GM21447 (cell line): Measurements from ENCODE around the gene MYOG.

Experiments used
- ATAC-seq: cut with Tn5 transposase; IDR thresholded peaks from one replicate; pipeline ENCODE4 v1.9.1; 2021; ENCODE audit not compliant: unreplicated experiment

Gene MYOG

DNA sequence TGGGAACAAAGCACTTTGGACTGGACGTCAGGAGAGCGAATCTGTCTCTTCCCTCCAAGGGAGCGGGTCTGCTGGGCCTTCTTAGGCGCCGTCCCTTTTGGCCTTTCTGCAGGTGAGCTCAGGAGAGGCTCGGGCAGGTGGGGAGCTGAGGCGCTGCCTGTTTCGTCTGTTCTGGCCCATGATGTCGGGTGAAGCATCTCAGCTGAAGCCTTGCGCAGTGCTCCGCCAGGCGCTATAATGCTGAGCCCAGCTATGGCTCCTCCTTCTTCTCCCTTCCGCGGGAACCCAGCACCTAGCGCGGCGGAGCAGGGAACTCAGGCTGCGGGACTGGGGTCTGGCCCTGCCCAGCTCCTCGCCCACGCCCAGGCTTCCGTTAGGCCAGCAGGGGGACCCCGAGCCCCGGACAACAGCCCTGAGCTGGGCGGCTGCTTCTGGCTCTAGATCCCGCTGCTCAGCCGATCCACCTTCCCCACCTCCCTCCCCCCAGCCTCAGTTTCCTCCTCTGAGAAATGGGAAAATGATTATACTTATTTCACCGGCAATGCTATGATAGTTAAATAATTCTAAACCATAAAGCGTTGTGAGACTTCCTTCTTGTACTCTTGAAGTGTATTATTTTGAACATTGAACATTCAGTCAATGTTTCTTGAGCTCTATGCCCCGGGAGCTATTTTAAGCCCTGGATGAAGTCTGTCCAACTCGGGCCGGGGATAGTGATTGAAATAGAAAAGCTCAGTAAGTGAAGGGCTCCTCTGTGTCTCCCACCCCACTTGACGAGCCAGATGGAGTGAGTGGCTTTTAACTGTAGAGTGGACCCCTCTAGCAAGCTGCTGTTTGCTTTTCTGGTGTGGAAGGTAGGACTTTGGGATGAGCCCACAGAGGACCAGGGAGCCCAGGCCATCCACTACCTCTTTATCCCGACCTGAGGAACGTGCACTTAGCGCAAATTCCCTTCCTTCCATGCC is 32.1 kb upstream of the MYOG start:
- ATAC-seq, result no peak

DNA sequence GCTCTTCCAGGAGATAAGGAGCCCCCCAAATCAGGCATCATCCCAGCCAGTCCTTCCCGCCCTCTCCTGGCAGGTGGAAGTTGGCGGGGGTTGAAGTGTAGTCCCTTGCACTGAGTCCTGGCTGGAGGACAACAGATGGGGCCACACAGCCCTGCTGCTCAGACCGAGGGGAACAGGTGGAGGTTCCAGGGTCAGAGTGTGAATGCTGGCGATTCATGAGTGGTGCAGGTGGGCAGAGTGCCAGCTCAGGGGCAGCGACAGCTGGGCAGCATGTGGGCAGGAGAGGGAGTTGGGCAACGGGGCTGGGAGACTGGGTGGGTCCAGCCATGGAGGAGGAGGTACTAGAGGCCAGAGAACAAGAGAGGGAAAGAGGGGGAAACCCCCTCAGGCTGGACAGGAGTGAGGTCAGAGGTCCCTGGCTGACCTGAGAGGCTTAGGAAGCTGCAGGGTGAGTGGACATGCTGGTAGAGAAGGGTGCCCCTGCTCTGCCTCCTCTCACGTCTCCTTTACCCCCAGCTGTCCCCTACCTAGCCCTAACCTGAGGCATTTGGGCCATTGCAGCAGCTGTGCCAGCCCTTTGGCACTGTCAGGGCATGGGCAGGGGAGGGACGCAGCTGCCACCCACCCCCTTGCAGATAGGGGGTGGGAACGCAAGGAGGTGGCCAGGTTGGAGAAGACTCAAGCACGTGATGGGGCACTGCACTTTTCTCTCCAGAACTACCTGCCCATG is 30.4 kb upstream of the MYOG start:
- ATAC-seq, result no peak

DNA sequence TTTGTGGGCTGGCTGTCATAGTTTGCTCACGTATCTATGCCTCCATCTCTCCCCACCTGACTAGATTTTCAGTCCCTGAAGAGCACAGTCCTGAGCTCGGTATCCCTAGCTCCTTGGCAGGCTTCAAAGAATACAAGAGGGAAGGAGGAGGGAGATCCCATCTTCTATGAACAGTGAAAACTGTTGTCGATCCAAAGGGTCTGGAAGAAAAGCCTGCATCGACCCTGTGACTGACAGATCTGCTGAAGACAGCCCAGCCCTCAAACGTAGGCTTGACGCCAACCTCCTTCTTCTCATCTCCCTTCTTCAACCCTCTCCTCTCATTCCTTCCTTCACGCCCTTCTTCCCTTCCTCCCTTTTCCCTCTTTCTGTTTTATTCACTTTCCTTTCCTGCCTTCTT is 28.4 kb upstream of the MYOG start:
- no peak for ATAC-seq

DNA sequence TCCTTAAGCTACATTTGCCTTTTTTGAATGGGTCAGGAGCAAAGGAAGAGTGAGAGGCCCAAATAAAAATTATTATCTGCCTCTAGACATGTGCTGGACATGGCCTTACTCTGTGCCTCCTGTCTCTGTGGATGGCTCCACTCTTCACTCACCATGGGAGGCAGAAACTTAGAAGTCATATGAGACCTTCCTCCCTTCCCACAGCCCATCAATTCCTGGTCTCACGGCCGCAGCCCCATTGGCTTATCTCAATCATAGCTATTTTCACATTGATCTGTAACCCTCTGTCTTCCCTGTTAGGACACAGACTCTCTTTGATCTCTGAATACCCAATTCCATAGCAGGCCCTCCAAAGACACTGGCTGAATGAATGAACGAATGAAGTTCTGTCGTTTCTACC is 27.5 kb upstream of the MYOG start:
- ATAC-seq, result no peak

DNA sequence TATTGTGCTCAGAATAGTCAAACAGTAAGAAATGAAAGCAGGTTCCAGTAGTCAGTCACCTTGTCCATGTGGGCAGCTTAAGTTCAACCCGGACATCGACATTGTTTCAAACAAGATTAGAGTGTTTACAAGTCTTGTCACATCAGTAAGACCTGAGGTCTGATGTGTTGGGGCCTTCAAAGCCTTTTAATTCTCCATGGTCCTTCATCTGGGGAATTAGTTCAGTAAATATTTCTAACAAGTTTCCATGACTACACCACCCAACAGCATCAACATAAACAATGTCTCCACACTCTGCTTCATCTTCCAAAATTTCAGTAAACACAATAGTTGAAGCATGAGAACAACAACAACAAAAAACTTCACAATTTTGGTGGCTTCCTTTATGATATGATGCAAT is 26.7 kb upstream of the MYOG start:
- ATAC-seq, result no peak

DNA sequence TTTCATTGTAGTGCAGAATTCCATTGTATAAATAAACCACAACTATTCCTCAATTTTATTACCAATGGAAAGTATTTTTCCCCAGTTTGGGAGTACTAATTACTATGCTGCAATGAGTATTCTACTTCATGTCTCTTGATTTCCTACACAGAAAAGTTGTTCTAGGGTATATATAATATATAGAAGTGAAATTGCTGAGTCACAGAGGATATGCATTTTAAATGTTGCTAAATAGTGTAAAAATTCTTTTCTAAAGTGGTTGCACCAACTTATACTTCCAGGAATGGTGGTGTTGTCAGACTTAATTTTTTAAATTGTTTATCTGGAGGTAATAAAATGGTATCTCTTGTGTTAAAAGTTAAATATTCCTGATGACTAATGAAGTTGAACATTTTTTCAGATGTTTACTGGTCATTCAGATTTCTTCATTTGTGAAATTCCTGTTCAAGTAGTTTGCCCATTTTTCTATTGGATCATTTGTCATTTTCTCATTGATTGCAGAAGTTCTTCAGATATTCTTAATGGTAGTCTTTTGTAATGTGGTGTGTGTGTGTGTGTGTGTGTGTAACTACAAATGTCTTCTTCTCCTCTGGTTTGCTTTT is 19.1 kb upstream of the MYOG start:
- ATAC-seq, result no peak

DNA sequence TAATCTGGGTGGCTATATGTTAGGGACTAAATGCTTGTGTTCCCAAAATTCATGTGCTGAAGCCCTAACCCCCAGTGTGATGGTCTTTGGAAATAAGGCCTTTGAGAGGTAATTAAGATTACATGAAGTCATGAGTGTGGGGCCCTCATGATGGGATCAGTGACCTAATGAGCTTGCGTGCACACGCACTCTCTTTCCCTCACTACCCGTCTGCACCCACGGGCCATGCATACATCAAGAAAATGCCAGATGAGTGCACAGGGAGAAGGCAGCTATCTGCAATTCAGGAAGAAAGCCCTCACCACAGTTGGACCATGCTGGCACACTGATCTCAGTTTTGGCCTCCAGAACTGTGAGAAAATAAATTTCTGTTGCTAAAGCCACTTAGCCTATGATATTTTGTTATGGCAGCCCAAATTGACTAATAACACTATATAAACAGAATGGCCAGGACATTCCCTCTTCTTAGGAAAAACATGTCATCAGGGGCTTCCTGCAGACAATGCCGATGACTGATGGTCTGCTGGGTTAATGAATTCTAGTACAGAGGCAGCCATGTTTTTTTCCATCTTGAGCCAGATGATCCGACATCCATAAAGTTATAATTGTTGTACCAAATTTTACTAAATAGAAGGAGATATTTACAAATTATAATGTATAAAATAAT is 18.1 kb upstream of the MYOG start:
- no peak for ATAC-seq

DNA sequence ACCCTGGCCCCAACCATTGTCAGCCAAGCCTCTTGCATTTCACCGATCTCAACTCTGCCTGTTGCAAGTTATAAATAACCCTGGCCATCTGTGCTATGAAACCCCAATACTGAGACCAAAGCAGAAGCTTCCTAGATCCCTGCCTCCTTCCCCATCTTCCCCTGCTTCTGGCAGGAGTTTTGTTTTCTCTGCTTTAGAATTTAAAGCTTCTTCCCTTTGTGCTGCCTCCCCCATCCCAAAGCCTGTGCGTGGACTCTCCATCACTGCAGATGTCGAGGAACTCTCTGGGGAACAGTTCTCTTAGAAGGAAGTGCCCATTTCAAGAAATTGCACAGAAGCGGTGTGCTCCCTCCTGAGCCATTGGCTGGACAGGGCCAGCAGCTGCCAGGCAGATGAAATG is 17.4 kb upstream of the MYOG start:
- no peak for ATAC-seq

DNA sequence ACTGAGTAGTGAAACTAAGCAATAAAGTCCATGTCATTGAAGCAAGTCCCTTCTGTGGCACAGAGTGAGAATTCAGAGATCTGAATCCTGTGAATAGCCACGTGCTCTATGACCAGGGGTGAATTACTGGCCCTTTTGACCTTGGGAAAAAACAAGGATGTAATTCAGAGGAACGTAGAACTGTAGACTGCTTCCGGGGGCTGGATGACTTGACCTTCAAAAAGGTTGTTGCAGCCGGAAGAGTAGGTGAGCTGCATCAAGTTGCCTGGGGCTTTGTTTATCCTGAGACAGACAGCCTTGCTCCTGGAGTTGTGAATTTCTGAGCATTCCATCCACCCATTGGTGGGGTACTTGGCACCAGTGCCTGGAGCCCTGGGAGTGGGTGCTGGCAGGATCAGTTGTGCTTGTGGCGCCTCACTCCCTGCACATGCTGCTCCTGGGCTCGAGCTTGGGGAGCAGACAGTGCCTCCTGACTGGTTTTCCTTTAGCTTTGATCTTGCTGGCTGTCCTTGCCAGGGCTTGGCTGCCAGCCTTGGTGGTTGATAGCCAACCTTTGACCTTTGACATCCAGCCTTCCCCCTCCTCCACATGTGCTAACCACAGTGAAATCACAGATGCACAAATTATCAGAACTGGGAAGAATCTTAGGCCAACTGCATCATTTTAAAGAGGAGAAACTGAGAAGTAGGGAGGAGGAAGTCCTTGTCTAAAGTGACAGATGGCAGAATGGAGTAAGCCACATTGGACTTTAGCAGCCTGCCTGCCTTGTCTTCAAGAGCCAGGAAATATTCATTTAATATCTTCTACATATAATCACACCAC is 16.2 kb upstream of the MYOG start:
- ATAC-seq, result no peak

DNA sequence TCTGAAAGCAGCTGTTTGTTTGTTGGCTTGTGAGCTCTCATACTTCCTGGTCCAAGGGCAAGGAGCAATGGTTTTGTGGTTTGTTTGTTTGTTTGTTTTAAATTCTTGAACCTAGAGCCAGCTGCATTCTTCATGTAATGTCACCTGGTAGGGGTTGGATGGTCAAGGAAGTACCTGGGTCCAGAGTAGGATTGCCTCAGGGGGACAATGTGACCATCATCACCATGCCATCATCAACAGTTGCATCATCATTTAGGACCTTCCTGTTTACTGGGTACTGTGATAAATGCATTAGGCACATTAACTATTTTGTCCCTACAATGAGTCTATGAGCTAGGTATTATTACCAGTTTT is 14.7 kb upstream of the MYOG start:
- ATAC-seq, result no peak

DNA sequence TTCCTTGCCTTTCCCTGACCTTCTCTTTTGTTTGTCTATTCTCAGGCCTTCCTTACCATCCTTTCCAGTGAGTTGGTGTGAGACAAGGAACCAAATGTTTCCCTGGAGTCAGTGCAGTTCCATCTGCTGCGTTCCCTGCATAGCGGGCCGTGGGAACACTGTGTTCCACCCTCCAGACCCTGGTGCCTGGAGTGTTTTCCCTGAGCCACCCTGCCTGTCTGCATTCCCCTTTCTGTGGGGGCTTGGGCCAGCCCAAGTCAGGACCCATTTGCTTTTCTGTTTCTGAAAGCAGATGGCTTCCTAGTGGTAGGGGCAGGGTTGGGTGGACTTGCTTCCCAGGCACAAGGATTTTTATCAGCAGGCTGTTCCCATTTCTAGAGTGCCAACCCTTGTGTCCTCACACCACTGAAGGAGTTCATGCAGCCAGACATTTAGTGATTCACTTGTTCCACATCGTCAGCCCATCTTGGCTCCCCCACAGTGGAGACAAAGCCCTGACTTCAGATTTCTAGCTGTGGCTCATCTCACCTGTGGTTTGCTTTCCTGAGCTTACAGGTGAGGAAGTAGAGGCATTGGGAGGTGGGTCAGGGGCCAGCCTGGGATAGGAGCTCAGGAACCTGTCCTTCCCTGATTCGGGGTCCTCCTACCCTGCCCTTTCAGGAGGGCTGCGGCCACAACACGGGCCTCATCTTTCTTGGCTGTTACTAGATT is 14.1 kb upstream of the MYOG start:
- ATAC-seq, result no peak

DNA sequence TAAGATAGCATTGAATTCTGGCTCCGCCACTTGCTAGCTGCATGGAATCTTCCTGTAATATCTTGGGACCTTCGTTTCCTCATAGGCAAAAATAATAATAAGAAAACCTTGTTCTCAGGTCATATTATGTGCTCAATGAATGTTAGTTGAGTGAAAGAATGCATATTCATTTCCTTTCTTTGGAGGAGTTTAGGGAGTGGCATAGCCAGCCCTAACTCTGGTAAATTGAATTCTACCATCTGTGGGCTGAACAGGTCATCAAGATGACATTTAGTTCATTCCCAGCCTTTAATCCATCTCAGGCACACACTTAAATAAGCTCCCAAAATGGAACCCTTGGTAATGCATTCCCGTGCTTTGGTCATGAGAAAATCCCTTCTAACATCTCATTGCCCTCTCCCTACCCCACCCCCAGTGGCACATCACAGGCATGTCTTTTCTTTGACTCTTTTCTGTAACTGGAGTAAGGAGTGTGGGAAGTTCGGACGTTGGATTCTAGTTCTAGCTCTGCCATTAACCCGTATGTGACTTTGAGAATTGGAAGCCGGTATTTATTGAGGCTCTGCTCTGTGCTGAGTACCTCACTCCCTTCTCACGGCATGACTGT is 13.2 kb upstream of the MYOG start:
- ATAC-seq, result no peak

DNA sequence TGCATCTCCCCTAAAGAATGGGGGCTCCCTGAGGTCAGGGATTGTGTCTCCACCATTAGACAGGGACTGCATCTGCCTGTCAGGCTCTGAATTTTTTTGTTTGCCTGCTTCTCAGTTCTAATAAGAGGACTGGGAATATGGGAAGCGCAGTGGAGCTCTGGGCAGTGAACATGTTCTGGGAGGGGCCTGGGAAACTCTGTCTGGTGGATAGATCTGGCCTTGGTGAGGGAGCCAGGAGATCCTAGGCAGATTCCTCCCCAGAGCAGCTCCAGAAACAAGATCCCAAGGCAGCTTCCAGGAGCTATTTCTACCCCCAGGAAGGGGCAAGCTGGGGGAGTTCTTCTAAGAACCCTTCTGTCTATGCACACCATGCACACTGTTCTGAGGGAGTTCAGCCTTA is 12.6 kb upstream of the MYOG start:
- ATAC-seq, result no peak

DNA sequence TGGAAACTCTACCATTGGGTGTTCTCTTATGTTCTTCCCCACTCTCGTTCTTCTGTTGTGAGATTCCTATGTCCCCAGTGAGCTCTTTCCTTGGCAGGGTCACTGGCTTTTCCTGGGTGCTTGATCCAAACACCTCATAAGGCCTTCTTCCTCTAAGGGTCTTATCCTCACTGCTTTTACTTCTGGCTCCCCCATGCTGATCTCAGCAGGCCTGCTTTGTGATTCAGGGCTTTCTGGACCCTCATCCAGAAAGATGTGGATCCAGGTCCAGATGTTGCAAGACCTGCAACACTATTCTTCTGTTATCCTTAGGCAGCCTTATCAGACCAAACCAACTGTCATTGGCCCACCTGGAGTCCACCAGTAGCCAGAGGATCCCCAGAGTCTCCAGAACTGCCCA is 11.2 kb upstream of the MYOG start:
- no peak for ATAC-seq

DNA sequence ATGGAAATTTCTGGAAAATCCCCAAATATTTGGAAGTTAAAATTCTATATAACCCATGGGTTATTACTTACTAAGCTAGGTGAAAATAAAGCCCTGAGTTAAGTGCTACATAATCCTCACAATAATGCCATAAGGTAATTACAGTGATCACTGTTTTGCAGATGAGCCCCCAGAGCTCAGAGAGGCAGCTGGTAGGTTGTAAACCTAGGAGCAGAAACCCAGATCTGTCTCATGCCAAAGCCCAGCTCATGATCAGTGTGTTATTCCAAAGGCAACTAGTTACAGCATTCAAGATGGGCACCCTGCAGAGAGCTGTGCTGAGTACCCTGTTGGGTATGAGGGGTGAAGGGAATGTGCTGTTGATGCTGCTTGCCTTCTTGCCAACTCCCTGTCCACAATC is 10.8 kb upstream of the MYOG start:
- ATAC-seq, result no peak

DNA sequence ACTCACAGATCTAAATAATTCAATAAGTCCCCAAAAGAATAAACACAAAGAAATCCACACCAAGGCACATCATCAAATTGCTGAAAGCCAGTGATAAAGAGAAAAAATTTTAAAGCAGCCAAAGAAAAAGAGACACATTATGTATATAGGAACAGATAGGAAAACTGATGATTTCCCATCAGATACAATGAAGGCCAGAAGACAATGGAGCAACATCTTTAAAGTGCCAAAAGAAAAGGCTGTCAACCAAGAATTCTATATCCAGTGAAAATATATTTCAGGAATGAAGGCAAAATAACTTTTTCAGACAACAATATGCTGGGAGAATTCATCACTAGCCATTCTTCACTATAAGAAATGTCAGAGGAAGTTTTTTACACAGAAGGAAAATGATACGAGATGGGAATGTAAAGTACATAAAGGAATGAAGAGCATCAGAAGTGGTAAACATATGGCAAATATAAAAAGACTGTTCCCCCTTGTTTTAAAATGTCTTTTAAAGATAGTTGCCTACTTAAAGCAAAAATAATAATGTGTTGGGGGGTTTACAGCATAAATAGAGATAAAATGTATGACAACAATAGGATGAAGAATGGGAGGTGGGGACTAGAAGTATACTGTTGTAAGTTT is 9.4 kb upstream of the MYOG start:
- ATAC-seq, result no peak

DNA sequence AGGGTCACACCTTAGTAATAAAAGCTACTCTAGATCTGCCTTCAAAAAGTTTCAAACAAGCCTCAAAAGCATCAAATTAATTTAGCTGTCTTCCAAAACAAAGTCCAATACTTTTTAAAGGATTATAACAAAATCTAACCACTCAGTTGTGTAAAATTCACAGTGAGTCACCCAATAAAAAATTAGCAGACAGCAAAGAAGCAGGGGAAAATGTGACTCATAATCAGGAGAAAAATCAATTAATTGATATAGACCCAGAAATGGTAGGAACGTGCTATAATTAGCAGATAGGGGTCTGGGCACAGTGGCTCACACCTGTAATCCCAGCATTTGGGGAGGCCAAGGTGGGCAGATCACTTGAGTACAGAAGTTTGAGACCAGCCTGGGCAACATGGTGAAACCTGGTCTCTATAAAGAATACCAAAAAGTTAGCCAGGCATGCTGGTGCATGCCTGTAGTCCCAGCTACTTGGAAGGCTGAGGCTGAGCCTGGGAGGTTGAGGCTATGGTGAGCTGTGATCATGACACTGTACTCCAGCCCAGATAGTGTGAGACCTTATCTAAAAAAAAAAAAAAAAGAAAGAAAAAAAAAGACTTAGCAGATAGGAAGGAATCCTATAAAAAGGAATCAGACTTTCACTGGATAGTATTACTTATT is 8.1 kb upstream of the MYOG start:
- no peak for ATAC-seq

DNA sequence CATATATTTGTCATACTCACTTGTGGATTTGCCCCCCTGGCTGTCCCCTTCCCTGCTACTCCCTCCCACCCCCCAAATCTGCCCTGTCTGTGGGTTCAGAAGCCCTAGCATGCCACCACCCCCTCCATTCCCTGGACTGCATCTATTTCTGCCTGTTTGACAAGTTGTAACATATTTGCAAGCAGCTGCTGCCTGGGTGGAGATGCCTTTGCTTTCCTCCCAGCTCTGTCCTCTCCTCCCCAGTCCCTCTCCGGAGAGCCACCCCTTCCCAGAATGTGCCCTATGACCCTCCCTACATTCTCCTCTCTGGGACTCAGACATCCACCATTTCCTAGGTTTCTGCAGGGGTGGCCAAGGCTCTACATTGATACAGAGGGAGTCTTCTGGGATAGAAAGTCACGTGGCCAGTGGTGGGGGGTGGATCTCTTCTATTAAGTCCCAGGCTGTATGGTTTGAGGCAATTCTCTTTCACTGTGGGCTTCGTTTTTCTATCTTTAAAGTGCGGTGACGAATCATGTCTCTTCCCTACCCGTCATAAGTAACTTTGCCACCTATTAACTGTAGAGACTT is 6.0 kb upstream of the MYOG start:
- ATAC-seq, result no peak

DNA sequence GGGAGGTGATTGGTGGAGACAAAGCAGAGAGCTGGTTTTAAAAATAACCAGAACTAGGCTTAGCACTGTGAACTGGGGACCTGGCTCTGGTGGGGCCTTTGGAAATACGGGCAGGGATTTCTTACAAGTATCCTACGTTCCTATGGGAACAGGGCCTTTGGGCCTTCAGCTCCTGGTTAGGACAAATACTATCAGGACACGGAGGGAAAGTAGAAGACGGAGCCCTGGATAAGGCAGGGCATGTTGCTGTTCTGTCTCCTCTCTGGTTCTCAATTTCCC is 5.3 kb upstream of the MYOG start:
- no peak for ATAC-seq
